Measurements from ENCODE around the gene MADD.

The MADD gene

GRCh38 chr11:47338396-47339241 lies 68.7 kb downstream of the MADD start:
- no peaks in the 10 kb centered on the region for H3K4me1 ChIP-seq (ENCODE audit: control insufficient read depth, insufficient read depth, low read length, poor library complexity, severe bottlenecking)
- no peaks in the 10 kb centered on the region for H3K9me3 ChIP-seq (ENCODE audit: control insufficient read depth, low read length)
- no peak overlapping the region for H3K27ac ChIP-seq (ENCODE audit: low read depth, low read length, severe bottlenecking)
- H3K36me3 ChIP-seq (ENCODE audit: control insufficient read depth, insufficient read depth, low read length) = no peaks in the 10 kb centered on the region
- no peak overlapping the region for H3K4me3 ChIP-seq (ENCODE audit: extremely low read depth, insufficient read depth, low read length, poor library complexity, severe bottlenecking)
- WGBS, 2 experiments (ENCODE audit: insufficient coverage in 2 of 2) = 92 to 93% methylated on average over 22 to 24 of the region's 27 CpGs

GRCh38 chr11:47340010-47340409 lies 70.1 kb downstream of the MADD start:
- H3K9me3 ChIP-seq (ENCODE audit: control insufficient read depth, low read length) = no peaks in the 10 kb centered on the region
- no peak overlapping the region for H3K27ac ChIP-seq (ENCODE audit: low read depth, low read length, severe bottlenecking)
- no peaks in the 10 kb centered on the region for H3K36me3 ChIP-seq (ENCODE audit: control insufficient read depth, insufficient read depth, low read length)
- WGBS, 2 experiments (ENCODE audit: insufficient coverage in 2 of 2) = 80 to 88% methylated on average over 7 to 8 of the region's 9 CpGs
- H3K4me1 ChIP-seq (ENCODE audit: control insufficient read depth, insufficient read depth, low read length, poor library complexity, severe bottlenecking) = no peaks in the 10 kb centered on the region
- no peak overlapping the region for H3K4me3 ChIP-seq (ENCODE audit: extremely low read depth, insufficient read depth, low read length, poor library complexity, severe bottlenecking)

GRCh38 chr11:47340980-47341775 lies 71.2 kb downstream of the MADD start:
- WGBS, 2 experiments (ENCODE audit: insufficient coverage in 2 of 2) = 78 to 83% methylated on average over 16 of the region's 18 CpGs
- H3K36me3 ChIP-seq (ENCODE audit: control insufficient read depth, insufficient read depth, low read length) = no peaks in the 10 kb centered on the region

GRCh38 chr11:47342036-47342803 lies 72.3 kb downstream of the MADD start:
- 92 to 93% methylated on average over 20 to 22 of the region's 24 CpGs for WGBS, 2 experiments (ENCODE audit: insufficient coverage in 2 of 2)
- H3K27ac ChIP-seq (ENCODE audit: low read depth, low read length, severe bottlenecking) = no peak overlapping the region
- H3K4me3 ChIP-seq (ENCODE audit: extremely low read depth, insufficient read depth, low read length, poor library complexity, severe bottlenecking) = no peak overlapping the region
- H3K36me3 ChIP-seq (ENCODE audit: control insufficient read depth, insufficient read depth, low read length) = no peaks in the 10 kb centered on the region
- H3K4me1 ChIP-seq (ENCODE audit: control insufficient read depth, insufficient read depth, low read length, poor library complexity, severe bottlenecking) = no peaks in the 10 kb centered on the region
- H3K9me3 ChIP-seq (ENCODE audit: control insufficient read depth, low read length) = no peaks in the 10 kb centered on the region

More at GRCh38 chr11:47340980-47341775, 71.2 kb downstream of the MADD start:
- no peaks in the 10 kb centered on the region for H3K9me3 ChIP-seq (ENCODE audit: control insufficient read depth, low read length)
- no peak overlapping the region for H3K27ac ChIP-seq (ENCODE audit: low read depth, low read length, severe bottlenecking)
- no peak overlapping the region for H3K4me3 ChIP-seq (ENCODE audit: extremely low read depth, insufficient read depth, low read length, poor library complexity, severe bottlenecking)
- no peaks in the 10 kb centered on the region for H3K4me1 ChIP-seq (ENCODE audit: control insufficient read depth, insufficient read depth, low read length, poor library complexity, severe bottlenecking)

GRCh38 chr11:47342854-47343253 lies 72.9 kb downstream of the MADD start:
- Histone ChIP-seq H3K36me3 (ENCODE audit: control insufficient read depth, insufficient read depth, low read length) (no peaks in the 10 kb centered on the region), H3K4me1 (ENCODE audit: control insufficient read depth, insufficient read depth, low read length, poor library complexity, severe bottlenecking) (no peaks in the 10 kb centered on the region), H3K9me3 (ENCODE audit: control insufficient read depth, low read length) (no peaks in the 10 kb centered on the region), H3K4me3 (ENCODE audit: extremely low read depth, insufficient read depth, low read length, poor library complexity, severe bottlenecking) (no peak overlapping the region), H3K27ac (ENCODE audit: low read depth, low read length, severe bottlenecking) (no peak overlapping the region)
- WGBS, 2 experiments (ENCODE audit: insufficient coverage in 2 of 2) = 93 to 98% methylated on average over 10 to 15 of the region's 15 CpGs

GRCh38 chr11:47345890-47346563 lies 76.1 kb downstream of the MADD start:
- Histone ChIP-seq H3K36me3 (ENCODE audit: control insufficient read depth, insufficient read depth, low read length) (no peaks in the 10 kb centered on the region), H3K4me1 (ENCODE audit: control insufficient read depth, insufficient read depth, low read length, poor library complexity, severe bottlenecking) (no peaks in the 10 kb centered on the region), H3K9me3 (ENCODE audit: control insufficient read depth, low read length) (no peaks in the 10 kb centered on the region), H3K4me3 (ENCODE audit: extremely low read depth, insufficient read depth, low read length, poor library complexity, severe bottlenecking) (no peak overlapping the region), H3K27ac (ENCODE audit: low read depth, low read length, severe bottlenecking) (no peak overlapping the region)
- WGBS, 2 experiments (ENCODE audit: insufficient coverage in 2 of 2) = 92 to 96% methylated on average over 14 to 15 of the region's 18 CpGs

- 100% methylated on average over 2 to 3 of the region's 5 CpGs for WGBS, 2 experiments (ENCODE audit: insufficient coverage in 2 of 2)
- no peaks in the 10 kb centered on the region for H3K9me3 ChIP-seq (ENCODE audit: control insufficient read depth, low read length)
- H3K4me3 ChIP-seq (ENCODE audit: extremely low read depth, insufficient read depth, low read length, poor library complexity, severe bottlenecking) = no peak overlapping the region
Measured at GRCh38 chr11:47347137-47347536, 77.2 kb downstream of the MADD start.

GRCh38 chr11:47348131-47348802 lies 78.3 kb downstream of the MADD start:
- Histone ChIP-seq H3K4me3 (ENCODE audit: extremely low read depth, insufficient read depth, low read length, poor library complexity, severe bottlenecking) (no peak overlapping the region), H3K36me3 (ENCODE audit: control insufficient read depth, insufficient read depth, low read length) (no peaks in the 10 kb centered on the region), H3K4me1 (ENCODE audit: control insufficient read depth, insufficient read depth, low read length, poor library complexity, severe bottlenecking) (no peaks in the 10 kb centered on the region), H3K27ac (ENCODE audit: low read depth, low read length, severe bottlenecking) (no peak overlapping the region), H3K9me3 (ENCODE audit: control insufficient read depth, low read length) (no peaks in the 10 kb centered on the region)
- 89 to 91% methylated on average over 24 of the region's 24 CpGs for WGBS, 2 experiments (ENCODE audit: insufficient coverage in 2 of 2)

More at GRCh38 chr11:47347137-47347536, 77.2 kb downstream of the MADD start:
- no peaks in the 10 kb centered on the region for H3K4me1 ChIP-seq (ENCODE audit: control insufficient read depth, insufficient read depth, low read length, poor library complexity, severe bottlenecking)
- H3K36me3 ChIP-seq (ENCODE audit: control insufficient read depth, insufficient read depth, low read length) = no peaks in the 10 kb centered on the region
- H3K27ac ChIP-seq (ENCODE audit: low read depth, low read length, severe bottlenecking) = no peak overlapping the region

- no peaks in the 10 kb centered on the region for H3K9me3 ChIP-seq (ENCODE audit: control insufficient read depth, low read length)
- no peak overlapping the region for H3K4me3 ChIP-seq (ENCODE audit: extremely low read depth, insufficient read depth, low read length, poor library complexity, severe bottlenecking)
- no peaks in the 10 kb centered on the region for H3K36me3 ChIP-seq (ENCODE audit: control insufficient read depth, insufficient read depth, low read length)
- H3K27ac ChIP-seq (ENCODE audit: low read depth, low read length, severe bottlenecking) = no peak overlapping the region
- no peaks in the 10 kb centered on the region for H3K4me1 ChIP-seq (ENCODE audit: control insufficient read depth, insufficient read depth, low read length, poor library complexity, severe bottlenecking)
- WGBS, 2 experiments (ENCODE audit: insufficient coverage in 2 of 2) = 86 to 95% methylated on average over 3 to 4 of the region's 8 CpGs
Measured at GRCh38 chr11:47348859-47349258, 78.9 kb downstream of the MADD start.
